ENCODE data around the gene MPV17L2.

DNA sequence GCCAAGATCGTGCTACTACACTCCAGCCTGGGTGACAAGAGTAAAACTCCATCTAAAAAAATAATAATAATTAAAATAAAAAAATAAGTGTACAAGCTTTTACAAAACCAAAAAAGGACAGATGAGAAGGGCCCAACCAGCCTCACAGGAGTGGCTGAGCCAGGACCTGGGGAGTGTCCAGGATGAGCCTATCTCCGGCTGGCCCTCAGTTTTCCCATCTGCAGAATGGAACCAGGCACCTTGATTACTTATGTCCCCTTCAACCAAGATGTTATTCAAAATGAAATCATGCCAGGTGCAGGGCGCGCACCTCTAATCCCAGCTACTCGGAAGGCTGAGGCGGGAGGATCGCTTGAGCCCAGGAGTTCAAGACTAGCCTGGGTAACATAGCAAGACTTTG is 28.9 kb upstream of the MPV17L2 start:
- TF ChIP-seq, protein P1, sequence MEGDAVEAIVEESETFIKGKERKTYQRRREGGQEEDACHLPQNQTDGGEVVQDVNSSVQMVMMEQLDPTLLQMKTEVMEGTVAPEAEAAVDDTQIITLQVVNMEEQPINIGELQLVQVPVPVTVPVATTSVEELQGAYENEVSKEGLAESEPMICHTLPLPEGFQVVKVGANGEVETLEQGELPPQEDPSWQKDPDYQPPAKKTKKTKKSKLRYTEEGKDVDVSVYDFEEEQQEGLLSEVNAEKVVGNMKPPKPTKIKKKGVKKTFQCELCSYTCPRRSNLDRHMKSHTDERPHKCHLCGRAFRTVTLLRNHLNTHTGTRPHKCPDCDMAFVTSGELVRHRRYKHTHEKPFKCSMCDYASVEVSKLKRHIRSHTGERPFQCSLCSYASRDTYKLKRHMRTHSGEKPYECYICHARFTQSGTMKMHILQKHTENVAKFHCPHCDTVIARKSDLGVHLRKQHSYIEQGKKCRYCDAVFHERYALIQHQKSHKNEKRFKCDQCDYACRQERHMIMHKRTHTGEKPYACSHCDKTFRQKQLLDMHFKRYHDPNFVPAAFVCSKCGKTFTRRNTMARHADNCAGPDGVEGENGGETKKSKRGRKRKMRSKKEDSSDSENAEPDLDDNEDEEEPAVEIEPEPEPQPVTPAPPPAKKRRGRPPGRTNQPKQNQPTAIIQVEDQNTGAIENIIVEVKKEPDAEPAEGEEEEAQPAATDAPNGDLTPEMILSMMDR (IDR thresholded peaks at IDR 0.05; ENCODE audit: low read length): no peak
- no peak for TF ChIP-seq EZH2 (optimal IDR thresholded peaks at IDR 0.05; ENCODE audit: low read depth, low read length)
- TF ChIP-seq EZH2phosphoT487 (IDR thresholded peaks at IDR 0.05; ENCODE audit: low read length): no peak

Measured in MM.1S (cell line).